Renal cortical epithelial cell (primary cell): ENCODE data around the gene EPB41L1. TPM values are rescaled to one million over a fixed set of nuclear protein-coding genes. Genes with fewer than 3 reads are reported as not detected.

Experiments
- DNase-seq: peaks from one replicate; pipeline ENCODE4 v3.0.0-alpha.2; 2011; ENCODE audit warnings: low read depth
- total RNA-seq: library from RNA; depleted of rRNA; stranded (reverse); fragments of >200 nt; gene quantifications from 2 replicates; pipeline ENCODE4 v1.2.3, GENCODE V29; 2014

Gene EPB41L1
- total RNA-seq, 1 donor from 2014 or later = 47.7 TPM

- DNase-seq = no peak
Measured at GRCh38 chr20:36225666-36226065, 71.1 kb downstream of the EPB41L1 start.

DNA sequence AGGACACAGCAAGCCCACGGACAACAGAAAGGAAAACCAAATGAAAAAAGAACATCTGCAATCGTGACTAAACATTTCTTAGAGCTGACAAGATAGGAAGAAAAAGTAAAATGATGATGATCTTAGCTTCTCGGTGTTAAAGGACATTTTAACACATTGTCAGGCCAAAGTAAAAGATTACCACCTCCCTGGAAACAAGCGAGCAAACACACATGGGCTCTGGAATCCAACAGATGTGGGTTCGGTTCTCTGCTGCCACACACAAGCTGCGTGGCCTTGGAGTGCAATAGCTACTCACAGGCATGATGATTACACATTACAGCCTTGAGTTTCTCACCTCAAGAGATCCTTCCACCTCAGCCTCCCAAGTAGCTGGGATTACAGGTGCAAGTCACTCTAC, 74.2 kb downstream of the EPB41L1 start:
- DNase-seq = no peak

DNA sequence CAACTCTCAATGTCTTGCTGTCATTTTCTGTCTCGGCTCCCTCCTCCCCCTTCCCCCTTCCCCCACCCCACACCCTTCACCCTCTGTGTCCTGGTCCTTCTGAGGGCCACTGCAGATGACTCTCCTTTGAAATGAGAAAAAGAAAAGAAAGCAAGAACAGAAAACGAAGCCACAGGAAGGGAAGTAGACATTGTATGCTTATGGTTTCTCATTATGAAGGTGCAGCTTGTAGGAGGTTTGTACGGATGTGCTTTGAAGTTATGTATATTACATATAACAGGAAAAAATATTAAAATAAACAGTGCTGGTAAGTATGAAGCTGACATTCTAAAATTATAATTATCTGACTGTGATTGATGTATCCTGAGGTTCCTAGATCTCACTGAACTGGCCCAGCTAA, 75.5 kb downstream of the EPB41L1 start:
- DNase-seq = no peak

- DNase-seq = no peak
Measured at GRCh38 chr20:36231331-36231730, 76.8 kb downstream of the EPB41L1 start.

DNA sequence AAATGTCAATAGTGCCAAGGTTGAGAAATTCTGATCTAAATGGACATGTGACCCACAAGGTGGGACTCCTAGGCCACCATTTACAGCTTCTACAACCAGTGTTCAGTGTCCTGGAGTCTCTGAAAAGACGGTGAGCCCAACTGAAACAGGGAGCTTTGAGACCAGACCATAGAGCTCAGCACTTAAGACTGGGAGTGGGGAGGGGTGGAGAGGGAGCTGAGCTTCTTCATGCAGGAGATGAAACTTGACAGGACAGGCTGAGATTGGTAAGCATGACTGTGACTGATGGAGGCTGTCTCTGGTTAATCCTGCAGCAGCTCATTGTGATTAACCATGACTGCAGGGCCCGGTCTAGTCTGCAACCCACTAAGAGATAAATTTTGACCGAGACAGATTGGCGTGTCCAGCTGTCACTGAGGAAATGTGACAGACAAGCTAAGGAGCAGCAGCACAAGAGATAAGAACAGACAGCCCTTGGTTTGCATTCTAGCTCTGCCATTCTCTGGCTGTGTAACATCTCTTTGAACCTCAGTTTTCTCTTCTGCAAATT, 80.3 kb downstream of the EPB41L1 start:
- DNase-seq = no peak

DNA sequence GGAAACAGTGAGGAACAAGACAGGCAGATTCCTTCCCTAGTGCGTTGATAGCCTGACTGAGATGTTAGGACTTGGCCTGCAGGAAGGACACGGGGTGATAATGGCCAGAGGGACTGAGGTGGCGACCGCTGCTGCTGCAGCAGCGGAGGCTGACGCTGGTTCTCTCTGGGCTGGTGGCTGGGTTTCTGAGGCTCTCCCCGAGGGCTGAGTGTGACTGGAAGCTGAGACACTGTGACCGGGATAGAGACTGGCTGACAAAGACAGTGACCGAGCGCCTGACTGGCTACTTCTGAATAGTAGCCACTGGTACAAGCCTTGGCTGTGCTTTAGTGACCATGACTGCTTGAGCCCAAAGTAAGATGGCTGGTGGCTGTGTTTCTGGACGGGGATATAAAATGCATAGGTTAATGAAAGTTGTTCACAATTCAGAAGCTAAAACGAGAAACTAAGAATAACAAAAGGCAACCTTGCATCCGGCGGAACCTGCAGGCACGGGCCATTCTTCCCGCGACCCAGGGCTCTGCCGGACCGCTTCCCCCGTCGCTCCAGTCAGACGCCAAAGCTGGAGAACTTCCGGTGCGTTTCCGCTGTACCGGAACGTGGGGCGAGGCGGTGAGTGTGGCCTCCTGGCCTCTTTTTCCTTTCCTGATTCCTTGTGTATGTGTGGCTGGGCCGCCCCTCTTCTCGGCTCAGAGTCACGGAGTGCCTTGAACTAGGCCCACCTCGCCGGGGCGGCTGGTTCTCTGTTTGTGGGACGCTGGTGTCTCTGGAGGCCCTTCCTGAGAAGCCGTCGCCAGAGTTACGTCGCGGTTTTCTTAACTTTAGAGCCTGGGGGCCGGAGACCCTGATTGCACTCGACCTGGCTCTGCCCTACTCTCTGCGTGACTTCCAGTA, 81.6 kb downstream of the EPB41L1 start, which contains the start of gene AAR2:
Gene AAR2 (plus strand): TSS at position 587 of the 894 bp plus-strand sequence. CDS start 3,391 bp downstream, outside the sequence.
- peak; percentile 56 for DNase-seq

GRCh38 chr20:36236786-36237121, 82.2 kb downstream of the EPB41L1 start:
- DNase-seq = no peak

DNA sequence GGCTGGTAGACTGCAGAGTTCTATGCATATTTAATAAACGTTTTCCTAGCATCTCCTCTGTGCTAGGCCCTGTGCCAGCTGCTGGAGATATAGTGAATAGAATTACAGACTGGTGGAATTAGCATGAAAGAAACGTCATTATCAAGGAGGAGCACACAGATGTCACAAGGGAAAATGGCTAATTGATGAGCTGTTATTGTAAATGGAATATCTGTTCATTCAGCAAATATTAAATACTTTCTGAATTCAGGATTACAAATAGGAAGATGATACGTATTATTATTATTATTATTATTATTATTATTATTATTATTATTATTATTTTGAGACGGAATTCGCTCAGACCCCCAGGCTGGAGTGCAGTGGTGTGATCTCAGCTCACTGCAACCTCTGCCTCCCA, 82.9 kb downstream of the EPB41L1 start:
- no peak for DNase-seq

- DNase-seq = no peak
Measured at GRCh38 chr20:36238153-36238552, 83.6 kb downstream of the EPB41L1 start.

GRCh38 chr20:36238760-36239159, 84.2 kb downstream of the EPB41L1 start:
- peak; percentile 17 for DNase-seq

GRCh38 chr20:36240076-36240475, 85.5 kb downstream of the EPB41L1 start:
- DNase-seq = no peak

- DNase-seq = no peak
Measured at GRCh38 chr20:36241678-36242077, 87.1 kb downstream of the EPB41L1 start.

GRCh38 chr20:36243726-36244125, 89.2 kb downstream of the EPB41L1 start:
- no peak for DNase-seq

- no peak for DNase-seq
Measured at GRCh38 chr20:36246401-36246800, 91.9 kb downstream of the EPB41L1 start.

GRCh38 chr20:36248836-36249235, 94.3 kb downstream of the EPB41L1 start:
- peak; percentile 9 for DNase-seq

GRCh38 chr20:36249450-36249849, 94.9 kb downstream of the EPB41L1 start:
- DNase-seq = no peak

- DNase-seq = no peak
Measured at GRCh38 chr20:36251426-36251825, 96.9 kb downstream of the EPB41L1 start.

DNA sequence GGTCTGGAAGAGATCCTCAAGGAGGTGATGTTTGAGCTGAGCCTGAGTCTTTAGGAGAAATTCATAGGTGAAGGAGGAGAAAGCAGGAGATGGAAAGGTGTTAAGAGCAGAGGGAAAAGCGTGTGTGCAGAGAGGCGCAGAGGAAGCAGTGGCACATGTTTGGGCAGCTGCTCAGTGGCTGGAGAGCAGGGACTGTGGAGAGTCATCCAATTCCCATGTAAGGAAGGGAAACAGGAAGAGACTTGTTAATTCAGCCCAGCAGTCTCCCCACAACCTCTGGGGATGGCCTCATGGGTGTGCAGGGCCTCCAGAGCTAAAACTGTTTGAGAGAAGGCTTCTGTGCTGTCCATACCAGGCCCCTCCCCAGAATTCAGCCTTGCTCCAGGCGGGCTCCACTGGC, 98.0 kb downstream of the EPB41L1 start:
- no peak for DNase-seq

GRCh38 chr20:36253036-36253435, 98.5 kb downstream of the EPB41L1 start:
- DNase-seq = no peak

DNA sequence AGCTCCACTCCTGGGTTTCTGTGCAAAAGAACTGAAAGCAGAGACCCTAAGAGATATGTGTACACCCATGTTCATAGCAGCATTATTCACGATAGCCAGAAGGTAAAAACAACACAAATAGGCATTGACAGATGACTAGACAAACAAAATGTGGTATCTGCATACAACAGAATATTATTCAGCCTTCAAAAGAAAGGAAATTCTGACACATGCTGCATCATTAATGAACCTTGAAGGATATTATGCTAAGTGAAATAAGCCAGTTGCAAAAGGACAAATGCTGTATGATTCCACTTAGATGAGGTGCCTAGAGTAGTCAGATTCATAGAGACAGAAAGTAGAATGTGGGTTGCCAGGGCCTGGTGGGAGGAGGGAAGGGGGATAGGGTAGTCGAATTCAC, 99.5 kb downstream of the EPB41L1 start:
- no peak for DNase-seq

GRCh38 chr20:36255445-36255844, 100.9 kb downstream of the EPB41L1 start:
- no peak for DNase-seq

GRCh38 chr20:36259177-36260061, 104.9 kb downstream of the EPB41L1 start:
- no peak for DNase-seq
